Cardiac muscle cell (in vitro differentiated cells and primary cell): ENCODE measurements around the gene PTTG1IP2. TPM values are rescaled to one million over a fixed set of nuclear protein-coding genes. Genes with fewer than 3 reads are reported as not detected.
A peak's percentile ranks its signal among the peaks of the same experiment; 100 is the strongest.

Experiments
- DNase-seq, 2 donors: peaks; one replicate each; pipeline versions ENCODE4 v3.0.0 to v3.0.0-alpha.2; 2010 to 2017; ENCODE audit warnings: low read depth in 1 of 2, low spot score in 1 of 2
- H3K27ac ChIP-seq: fragments of 200-600 bp; sonication (generic); 2 replicates; pipeline ENCODE4 v1.5.1; 2016
- H3K27me3 ChIP-seq: fragments of 200-600 bp; sonication (generic); 2 replicates; pipeline ENCODE4 v1.6.0; 2016; ENCODE audit warnings: control low read depth
- H3K36me3 ChIP-seq: fragments of 200-600 bp; sonication (generic); 2 replicates; pipeline ENCODE4 v1.5.1; 2016; ENCODE audit warnings: control low read depth
- H3K4me1 ChIP-seq: fragments of 200-600 bp; sonication (generic); 2 replicates; pipeline ENCODE4 v1.8.1; 2017; ENCODE audit warnings: low read depth, mild to moderate bottlenecking, mixed run types
- H3K4me3 ChIP-seq: fragments of 200-600 bp; sonication (generic); 2 replicates; pipeline ENCODE4 v1.5.1; 2016; ENCODE audit warnings: mild to moderate bottlenecking
- H3K9me3 ChIP-seq: fragments of 200-600 bp; sonication (generic); 2 replicates; pipeline ENCODE4 v1.5.1; 2017; ENCODE audit warnings: low read depth, mild to moderate bottlenecking, control low read depth
- polyA plus RNA-seq: library from polyadenylated mRNA; unstranded; fragments of >200 nt; fragmentation: Nextera tagmentation; extraction: Ambion mirVana; gene quantifications from 2 replicates; pipeline ENCODE4 v1.2.1, GENCODE V29; 2016
- total RNA-seq: library from RNA; depleted of rRNA; stranded (reverse); fragments of >200 nt; gene quantifications from 2 replicates; pipeline ENCODE4 v1.2.3, GENCODE V29; 2016
- TF ChIP-seq, protein P1 (sequence below): IDR thresholded peaks from 2 replicates; pipeline ENCODE4 v1.5.1; 2012; ENCODE audit warnings: low read depth, mild to moderate bottlenecking, low read length

The PTTG1IP2 gene
- not detected in 2 replicates for total RNA-seq
- not detected in 2 replicates for polyA plus RNA-seq

DNA sequence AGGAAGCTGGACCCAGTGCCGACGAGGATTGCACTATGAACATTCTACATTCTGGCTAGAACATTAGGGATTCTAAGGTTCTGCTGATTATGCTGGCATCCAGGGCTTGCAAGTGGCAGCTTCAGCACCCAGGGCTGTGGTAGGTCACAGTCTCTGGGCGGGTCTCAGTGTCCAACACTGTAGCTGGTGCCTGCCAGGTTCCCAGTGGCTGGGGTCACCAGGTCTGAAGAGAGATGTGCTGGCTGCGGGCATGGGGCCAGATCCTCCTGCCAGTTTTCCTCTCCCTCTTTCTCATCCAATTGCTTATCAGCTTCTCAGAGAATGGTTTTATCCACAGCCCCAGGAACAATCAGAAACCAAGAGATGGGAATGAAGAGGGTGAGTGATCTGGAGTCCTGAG, at the start of gene PTTG1IP2:
PTTG1IP2 (plus strand) TSS at position 86 of the 400 bp plus-strand sequence; CDS start at position 234, 148 bp downstream.
- H3K27me3 ChIP-seq: no peaks in the 10 kb centered on the region
- no peak within 1 kb of the TSS for H3K27ac ChIP-seq
- no peaks in the 10 kb centered on the region for H3K36me3 ChIP-seq
- H3K4me1 ChIP-seq: no peaks in the 10 kb centered on the region
- H3K4me3 ChIP-seq: no peak within 1 kb of the TSS
- TF ChIP-seq, protein P1, sequence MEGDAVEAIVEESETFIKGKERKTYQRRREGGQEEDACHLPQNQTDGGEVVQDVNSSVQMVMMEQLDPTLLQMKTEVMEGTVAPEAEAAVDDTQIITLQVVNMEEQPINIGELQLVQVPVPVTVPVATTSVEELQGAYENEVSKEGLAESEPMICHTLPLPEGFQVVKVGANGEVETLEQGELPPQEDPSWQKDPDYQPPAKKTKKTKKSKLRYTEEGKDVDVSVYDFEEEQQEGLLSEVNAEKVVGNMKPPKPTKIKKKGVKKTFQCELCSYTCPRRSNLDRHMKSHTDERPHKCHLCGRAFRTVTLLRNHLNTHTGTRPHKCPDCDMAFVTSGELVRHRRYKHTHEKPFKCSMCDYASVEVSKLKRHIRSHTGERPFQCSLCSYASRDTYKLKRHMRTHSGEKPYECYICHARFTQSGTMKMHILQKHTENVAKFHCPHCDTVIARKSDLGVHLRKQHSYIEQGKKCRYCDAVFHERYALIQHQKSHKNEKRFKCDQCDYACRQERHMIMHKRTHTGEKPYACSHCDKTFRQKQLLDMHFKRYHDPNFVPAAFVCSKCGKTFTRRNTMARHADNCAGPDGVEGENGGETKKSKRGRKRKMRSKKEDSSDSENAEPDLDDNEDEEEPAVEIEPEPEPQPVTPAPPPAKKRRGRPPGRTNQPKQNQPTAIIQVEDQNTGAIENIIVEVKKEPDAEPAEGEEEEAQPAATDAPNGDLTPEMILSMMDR: no peak
- DNase-seq: no peak
- H3K9me3 ChIP-seq: no peaks in the 10 kb centered on the region

- no peaks in the 10 kb centered on the region for H3K36me3 ChIP-seq
- no peak for DNase-seq
- no peaks in the 10 kb centered on the region for H3K27me3 ChIP-seq
- H3K9me3 ChIP-seq: no peaks in the 10 kb centered on the region
- H3K4me1 ChIP-seq: no peaks in the 10 kb centered on the region
- TF ChIP-seq, protein P1: no peak
- H3K27ac ChIP-seq: no peak overlapping the region
- no peak overlapping the region for H3K4me3 ChIP-seq
Measured at GRCh38 chr7:90421651-90422050, 47.8 kb upstream of the PTTG1IP2 start.

GRCh38 chr7:90424720-90425119, 44.7 kb upstream of the PTTG1IP2 start:
- H3K4me3 ChIP-seq: no peak overlapping the region
- no peaks in the 10 kb centered on the region for H3K36me3 ChIP-seq
- TF ChIP-seq, protein P1: no peak

GRCh38 chr7:90425376-90425775, 44.1 kb upstream of the PTTG1IP2 start:
- no peaks in the 10 kb centered on the region for H3K27me3 ChIP-seq
- no peaks in the 10 kb centered on the region for H3K4me1 ChIP-seq
- no peak overlapping the region for H3K4me3 ChIP-seq
- H3K9me3 ChIP-seq: no peaks in the 10 kb centered on the region
- DNase-seq: no peak
- no peak overlapping the region for H3K27ac ChIP-seq
- TF ChIP-seq, protein P1: no peak
- no peaks in the 10 kb centered on the region for H3K36me3 ChIP-seq

More at GRCh38 chr7:90424720-90425119, 44.7 kb upstream of the PTTG1IP2 start:
- Histone ChIP-seq H3K27me3 (no peaks in the 10 kb centered on the region), H3K4me1 (no peaks in the 10 kb centered on the region), H3K9me3 (no peaks in the 10 kb centered on the region), H3K27ac (no peak overlapping the region)
- no peak for DNase-seq

DNA sequence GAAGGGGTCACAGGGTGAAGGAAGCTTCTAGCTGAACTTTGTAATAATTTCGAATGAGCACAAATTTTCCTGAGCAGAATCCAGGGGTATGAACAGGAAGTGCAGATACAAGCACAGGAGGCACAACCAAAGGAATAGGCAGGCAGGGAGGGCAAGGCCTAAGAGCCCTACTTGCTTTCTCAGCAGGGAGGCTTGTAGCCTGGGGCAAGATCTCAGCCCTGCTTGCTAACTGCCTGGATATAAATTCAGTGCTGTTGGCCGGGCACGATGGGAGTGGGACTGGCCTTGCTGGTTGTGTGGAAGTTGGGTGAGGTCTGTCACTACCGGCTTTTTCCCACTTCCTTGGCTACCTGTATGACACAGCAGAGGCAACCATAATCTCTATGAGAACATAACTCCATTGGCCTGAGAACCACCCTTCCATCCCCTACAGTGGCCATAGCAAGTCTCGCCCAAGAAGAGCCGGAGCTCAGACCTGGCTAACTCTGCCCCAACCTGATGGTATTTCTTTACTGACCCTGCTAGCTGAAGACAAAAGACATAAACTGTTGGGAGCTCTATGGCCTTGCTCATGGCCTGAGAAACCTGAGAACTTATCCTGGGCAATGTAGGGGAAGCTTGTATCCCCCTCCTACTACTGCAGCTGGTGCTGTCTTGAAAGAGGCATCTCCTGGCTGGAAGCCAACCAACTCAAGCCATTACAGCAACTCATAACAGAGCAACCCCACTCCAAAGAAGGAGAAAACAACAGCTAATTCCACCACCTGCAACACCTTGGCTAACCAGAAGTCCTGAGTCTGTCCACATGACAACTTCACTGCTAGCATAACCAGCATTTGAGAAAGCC, 38.6 kb upstream of the PTTG1IP2 start:
- H3K27ac ChIP-seq: no peak overlapping the region
- no peaks in the 10 kb centered on the region for H3K36me3 ChIP-seq
- TF ChIP-seq, protein P1: no peak
- no peaks in the 10 kb centered on the region for H3K9me3 ChIP-seq
- H3K27me3 ChIP-seq: no peaks in the 10 kb centered on the region
- no peak overlapping the region for H3K4me3 ChIP-seq
- DNase-seq: peak in 1 of 2 donors; percentile 11
- H3K4me1 ChIP-seq: no peaks in the 10 kb centered on the region
